A549 treated with RU486 at 1 μM for 4 hours (cell line): ENCODE measurements around the gene NAA38. TPM values are rescaled to one million over a fixed set of nuclear protein-coding genes. Genes with fewer than 3 reads are reported as not detected.

ENCODE experiments used
- total RNA-seq: library from RNA; stranded (reverse); fragments of 200-300 nt; extraction: Qiagen RNA extraction; gene quantifications from 5 replicates; pipeline ENCODE4 v1.2.3, GENCODE V29; 2022; ENCODE audit warnings: low read depth

The NAA38 gene
- total RNA-seq = 188 to 252 TPM (median 226 TPM) in 5 replicates

GRCh38 chr17:7856811-7857712 lies at the start of gene NAA38:
Gene NAA38, minus strand, starts transcription at chr17:7857559. Its CDS starts 96 bp downstream, at chr17:7857463.

GRCh38 chr17:7888184-7888920 lies 31.0 kb upstream of the NAA38 start, which contains the start of gene CHD3:
Gene CHD3, plus strand, starts transcription at chr17:7888789. Its CDS starts 212 bp downstream, at chr17:7889001.

GRCh38 chr17:7857713-7858521 lies 558 bp upstream of the NAA38 start, which contains the start of gene CYB5D1:
Gene CYB5D1, plus strand, starts transcription at chr17:7858003. Its CDS starts 132 bp downstream, at chr17:7858135.

GRCh38 chr17:7854851-7855659 lies 2.3 kb downstream of the NAA38 start, which contains the start of gene TMEM88:
Gene TMEM88, plus strand, starts transcription at chr17:7855066. Its CDS starts 9 bp downstream, at chr17:7855075.

GRCh38 chr17:7833795-7834541 lies 23.4 kb downstream of the NAA38 start, which contains the start of gene KDM6B:
Gene KDM6B, plus strand, starts transcription at chr17:7834217. Its CDS starts 11,338 bp downstream, at chr17:7845555.

Other genes with a start within 250 kb of the NAA38 start
- gene FXR2, start 242.7 kb downstream of the NAA38 start, total RNA-seq = 52.7 to 63.1 TPM (median 62.0 TPM) in 5 replicates
- 70.6 to 108 TPM (median 81.7 TPM) in 5 replicates for gene SAT2, start 229.7 kb downstream of the NAA38 start, total RNA-seq
- 0.47 to 0.70 TPM (median 0.64 TPM) in 5 replicates for gene SHBG, start 227.4 kb downstream of the NAA38 start, total RNA-seq
- 0.13 to 0.42 TPM (median 0.27 TPM) in 5 replicates for gene ATP1B2, start 206.6 kb downstream of the NAA38 start, total RNA-seq
- 46.4 to 54.0 TPM (median 52.3 TPM) in 5 replicates for gene TP53, start 170.1 kb downstream of the NAA38 start, total RNA-seq
- 33.8 to 47.6 TPM (median 43.3 TPM) in 5 replicates for gene WRAP53, start 169.1 kb downstream of the NAA38 start, total RNA-seq
- 0.85 to 1.9 TPM (median 1.7 TPM) in 5 replicates for gene EFNB3, start 152.4 kb downstream of the NAA38 start, total RNA-seq
- gene DNAH2, start 139.8 kb downstream of the NAA38 start, total RNA-seq = 0.01 to 0.02 TPM (median 0.02 TPM) in 3 of 5 replicates, not detected in the others
- gene KDM6B, start 23.3 kb downstream of the NAA38 start, total RNA-seq = 13.2 to 24.6 TPM (median 20.3 TPM) in 5 replicates
- gene TMEM88, start 2.5 kb downstream of the NAA38 start, total RNA-seq = 0.31 to 1.5 TPM (median 0.71 TPM) in 5 replicates
- 17.6 to 22.4 TPM (median 21.6 TPM) in 5 replicates for gene CYB5D1, start 444 bp upstream of the NAA38 start, total RNA-seq
- 58.1 to 75.8 TPM (median 63.0 TPM) in 5 replicates for gene CHD3, start 31.2 kb upstream of the NAA38 start, total RNA-seq
- gene RNF227, start 58.7 kb upstream of the NAA38 start, total RNA-seq = 0.98 to 1.9 TPM (median 1.4 TPM) in 5 replicates
- 1.5 to 3.4 TPM (median 2.9 TPM) in 5 replicates for gene KCNAB3, start 72.3 kb upstream of the NAA38 start, total RNA-seq
- 301 to 369 TPM (median 322 TPM) in 5 replicates for gene TRAPPC1, start 74.4 kb upstream of the NAA38 start, total RNA-seq
- gene CNTROB, start 74.6 kb upstream of the NAA38 start, total RNA-seq = 33.2 to 42.2 TPM (median 41.3 TPM) in 5 replicates
- 0.29 to 0.33 TPM in 2 of 5 replicates, not detected in the others for gene GUCY2D, start 145.1 kb upstream of the NAA38 start, total RNA-seq
- gene ALOX15B, start 181.5 kb upstream of the NAA38 start, total RNA-seq = not detected in 5 replicates
- gene ALOX12B, start 230.2 kb upstream of the NAA38 start, total RNA-seq = 0.61 to 1.6 TPM (median 1.4 TPM) in 5 replicates